IMR-90 (cell line): ENCODE data around the gene PLCD1. TPM values are rescaled to one million over a fixed set of nuclear protein-coding genes. Genes with fewer than 3 reads are reported as not detected.

ENCODE experiments used
- ATAC-seq: fragments of 200-7000 bp; cut with Tn5 transposase; 2 replicates; pipeline ENCODE4 v1.9.1; 2020; ENCODE audit warnings: low read depth, mild to moderate bottlenecking, moderate library complexity
- BruUV-seq: library from RNA; stranded (reverse); fragments of 400-500 nt; replicated peaks from 2 replicates; lab custom pipeline; 2021; lab: Mats Ljungman, UMichigan
- CTCF ChIA-PET: fragments of 300-600 bp; formaldehyde crosslinking; extraction: SDS; loops from one replicate; lab custom pipeline; 2021; ENCODE audit warnings: antibody characterized with exemption; lab: Yijun Ruan, JAX
- POLR2A ChIA-PET: fragments of 300-600 bp; sonication (Branson Sonifier 250); formaldehyde crosslinking; loops from one replicate; lab custom pipeline; 2022; ENCODE audit warnings: antibody characterized with exemption; ENCODE audit not compliant: unreplicated experiment; lab: Charles Lee
- DNase-seq: peaks from one replicate; pipeline ENCODE4 v3.0.0; 2013
- H2AFZ ChIP-seq: replicated peaks from 2 replicates; pipeline ENCODE3; 2013; ENCODE audit warnings: low read length, mild to moderate bottlenecking; ENCODE audit not compliant: poor library complexity
- H2AK5ac ChIP-seq: 2 replicates; pipeline ENCODE4 v1.6.1; 2013; ENCODE audit warnings: low read depth, low read length, inconsistent platforms
- H2AK9ac ChIP-seq: replicated peaks from 2 replicates; pipeline ENCODE3; 2013; ENCODE audit warnings: mild to moderate bottlenecking, low read depth, low read length, moderate library complexity; ENCODE audit not compliant: poor library complexity
- H2BK120ac ChIP-seq: 2 replicates; pipeline ENCODE4 v1.6.1; 2013; ENCODE audit warnings: low read depth, low read length, inconsistent platforms
- H2BK15ac ChIP-seq: 3 replicates; pipeline ENCODE4 v1.6.1; 2013; ENCODE audit warnings: low read depth, low read length, inconsistent platforms
- H2BK20ac ChIP-seq: 2 replicates; pipeline ENCODE4 v1.6.1; 2013; ENCODE audit warnings: low read depth, mild to moderate bottlenecking, inconsistent platforms, low read length, moderate library complexity
- H2BK5ac ChIP-seq: 2 replicates; pipeline ENCODE4 v1.6.1; 2013; ENCODE audit warnings: mild to moderate bottlenecking, low read depth, low read length, inconsistent platforms; ENCODE audit not compliant: poor library complexity, severe bottlenecking
- H3K14ac ChIP-seq: replicated peaks from 2 replicates; pipeline ENCODE4 v1.6.1; 2013; ENCODE audit warnings: low read depth, low read length, inconsistent platforms
- H3K18ac ChIP-seq: 2 replicates; pipeline ENCODE4 v1.6.1; 2013; ENCODE audit warnings: low read depth, low read length, control low read depth
- H3K23ac ChIP-seq: 2 replicates; pipeline ENCODE4 v1.6.1; 2013; ENCODE audit warnings: low read depth, low read length, inconsistent platforms
- H3K27ac ChIP-seq: 2 replicates; pipeline ENCODE4 v1.5.1; 2013; ENCODE audit warnings: mild to moderate bottlenecking, control low read depth, low read length; ENCODE audit not compliant: insufficient read depth
- H3K27me3 ChIP-seq: 2 replicates; pipeline ENCODE4 v1.6.1; 2013; ENCODE audit warnings: low read length; ENCODE audit not compliant: control insufficient read depth, insufficient read depth
- H3K36me3 ChIP-seq: 2 replicates; pipeline ENCODE4 v1.6.1; 2013; ENCODE audit warnings: low read length, mixed read lengths; ENCODE audit not compliant: control insufficient read depth, insufficient read depth
- H3K4ac ChIP-seq: 2 replicates; pipeline ENCODE4 v1.6.1; 2013; ENCODE audit warnings: low read depth, low read length, inconsistent platforms
- H3K4me1 ChIP-seq: 2 replicates; pipeline ENCODE4 v1.6.1; 2013; ENCODE audit warnings: low read length, mixed read lengths; ENCODE audit not compliant: control insufficient read depth, insufficient read depth
- H3K4me2 ChIP-seq: 2 replicates; pipeline ENCODE4 v1.6.1; 2013; ENCODE audit warnings: low read depth, mild to moderate bottlenecking, control low read depth, low read length, moderate library complexity
- H3K4me3 ChIP-seq: 2 replicates; pipeline ENCODE4 v1.5.1; 2013; ENCODE audit warnings: low read depth, mild to moderate bottlenecking, control low read depth, low read length, moderate library complexity; ENCODE audit not compliant: insufficient read depth
- H3K56ac ChIP-seq: 2 replicates; pipeline ENCODE4 v1.6.1; 2013; ENCODE audit warnings: low read length, inconsistent platforms; ENCODE audit not compliant: insufficient read depth; ENCODE audit errors: extremely low read depth
- H3K79me1 ChIP-seq, 2 experiments: 2 replicates each; pipeline ENCODE4 v1.6.1; 2013; ENCODE audit warnings: low read length in 2 of 2, inconsistent platforms in 1 of 2, low read depth in 1 of 2
- H3K9ac ChIP-seq: 2 replicates; pipeline ENCODE4 v1.6.1; 2013; ENCODE audit warnings: low read depth, low read length, control low read depth
- H3K9me1 ChIP-seq: 2 replicates; pipeline ENCODE4 v1.6.1; 2013; ENCODE audit warnings: low read length, inconsistent platforms; ENCODE audit not compliant: insufficient read depth
- H3K9me3 ChIP-seq: 2 replicates; pipeline ENCODE4 v1.6.1; 2013; ENCODE audit warnings: low read length; ENCODE audit not compliant: control insufficient read depth, insufficient read depth
- H4K20me1 ChIP-seq: 2 replicates; pipeline ENCODE4 v1.6.1; 2013; ENCODE audit warnings: low read length, inconsistent platforms; ENCODE audit not compliant: insufficient read depth
- H4K5ac ChIP-seq: 2 replicates; pipeline ENCODE4 v1.6.1; 2013; ENCODE audit warnings: mild to moderate bottlenecking, low read depth, low read length, control low read depth
- H4K8ac ChIP-seq, 2 experiments: 2 replicates each; pipeline ENCODE4 v1.6.1; 2013; ENCODE audit warnings: low read depth in 2 of 2, low read length in 2 of 2, control low read depth in 1 of 2, inconsistent platforms in 1 of 2
- H4K91ac ChIP-seq: 2 replicates; pipeline ENCODE4 v1.6.1; 2013; ENCODE audit warnings: low read depth, low read length, inconsistent platforms; ENCODE audit not compliant: insufficient read depth
- BHLHE40 ChIP-seq: fragments of 150-350 bp; IDR thresholded peaks from 2 replicates; pipeline ENCODE4 v1.6.1; 2016; ENCODE audit warnings: mild to moderate bottlenecking, low read depth, low read length
- FOS ChIP-seq: fragments of 150-350 bp; IDR thresholded peaks from 2 replicates; pipeline ENCODE4 v1.6.1; 2016; ENCODE audit warnings: low read depth, low read length
- MAFK ChIP-seq: IDR thresholded peaks from 2 replicates; pipeline ENCODE4 v1.6.1; 2012; ENCODE audit warnings: low read depth, low read length, improper control_type of control experiment
- MAZ ChIP-seq: IDR thresholded peaks from 2 replicates; pipeline ENCODE4 v1.6.1; 2012; ENCODE audit warnings: low read depth, mild to moderate bottlenecking, low read length, improper control_type of control experiment, moderate library complexity, borderline replicate concordance
- MXI1 ChIP-seq: IDR thresholded peaks from 2 replicates; pipeline ENCODE4 v1.6.1; 2012; ENCODE audit warnings: low read depth, mild to moderate bottlenecking, low read length, moderate library complexity, borderline replicate concordance
- POLR2A ChIP-seq: IDR thresholded peaks from 2 replicates; pipeline ENCODE4 v1.6.1; 2012; ENCODE audit warnings: mild to moderate bottlenecking, low read depth, low read length
- RAD21 ChIP-seq: IDR thresholded peaks from 2 replicates; pipeline ENCODE4 v1.6.1; 2012; ENCODE audit warnings: low read length, improper control_type of control experiment
- USF2 ChIP-seq: fragments of 150-350 bp; IDR thresholded peaks from 2 replicates; pipeline ENCODE4 v1.6.1; 2017; ENCODE audit warnings: mild to moderate bottlenecking, antibody characterized with exemption, low read length, low read depth
- WGBS, 2 experiments: methylation state at CpG; one replicate each; pipeline versions ENCODE4 v1.1.5 to v1.1.7; 2013; ENCODE audit warnings: missing lambda C conversion rate in 2 of 2; ENCODE audit not compliant: insufficient read length in 1 of 2; ENCODE audit errors: extremely low coverage in 2 of 2; 5-methylcytosine and 5-hydroxymethylcytosine counted together
- dilution Hi-C: fragments of 300-500 bp; cut with HindIII; formaldehyde crosslinking; loops from one replicate; pipeline ENCODE4 v1.14.3; 2018; ENCODE audit warnings: low sequenced_read_pairs; ENCODE audit not compliant: unreplicated experiment
- in situ Hi-C: fragments of 300-500 bp; cut with MboI; formaldehyde crosslinking; loops from 3 replicates; pipeline ENCODE4 v1.14.3; 2019; ENCODE audit warnings: low sequenced_read_pairs, inconsistent platforms, mixed read lengths
- intact Hi-C: fragments of 100-400 bp; cut with micrococcal nuclease; formaldehyde crosslinking; loops from 2 replicates; pipeline ENCODE4 v1.10.0; 2022
- polyA plus RNA-seq, 3 experiments: library from polyadenylated mRNA; depleted of rRNA; stranded (reverse); fragments of >200 nt; gene quantifications; 2 replicates each; pipeline ENCODE4 v1.2.3, GENCODE V29; 2012; ENCODE audit warnings: low replicate concordance in 1 of 3
- total RNA-seq: library from RNA; depleted of rRNA; stranded (reverse); fragments of >200 nt; gene quantifications from 2 replicates; pipeline ENCODE4 v1.2.3, GENCODE V29; 2012

The PLCD1 gene
- total and polyA plus RNA-seq, 2 of the 4 experiments (the other 2 are of a cell fraction): 14.9 to 16.3 TPM

GRCh38 chr3:38040401-38040800 is 11.0 kb upstream of the PLCD1 start:
- Histone ChIP-seq H3K4me1 (peaks cover 4% of the 10 kb centered on the region), H3K9me1 (peaks cover 5% of the 10 kb centered on the region; the same call in 1 of the 2 replicates), H3K27ac (no peak overlapping the region), H2BK20ac (no peak overlapping the region), H3K79me1 (no peaks in the 10 kb centered on the region), H2AFZ (no peak overlapping the region), H3K9ac (no peak overlapping the region), H2BK15ac (no peak overlapping the region), H2BK5ac (no peak overlapping the region), H3K14ac (no peak overlapping the region), H3K36me3 (no peaks in the 10 kb centered on the region), H2AK9ac (no peak overlapping the region), H3K23ac (no peak overlapping the region), H3K18ac (no peak overlapping the region), H2BK120ac (no peak overlapping the region), H3K56ac (no peak overlapping the region), H2AK5ac (no peak overlapping the region), H3K27me3 (peaks cover 14% of the 10 kb centered on the region), H4K20me1 (no peaks in the 10 kb centered on the region), H4K5ac (no peak overlapping the region), H3K4me2 (no peak overlapping the region), H3K4ac (no peak overlapping the region), H3K4me3 (no peak overlapping the region), H4K91ac (no peak overlapping the region), H4K8ac (no peak overlapping the region), H3K9me3 (no peaks in the 10 kb centered on the region)
- no CpG with 5 or more reads among the region's 5 CpGs for WGBS, 2 experiments
- DNase-seq (no peak), ATAC-seq (no peak)
- dilution Hi-C loops (no loop called here), intact Hi-C loops (no loop called here), in situ Hi-C loops (no loop called here)
- ChIA-PET POLR2A (no interaction called here), CTCF (interaction anchor here (1.5 kb wide), 1 partner anchor 37 kb away, joined by 3 read pairs; no protein-coding TSS in a partner anchor)
- TF ChIP-seq USF2: no peak
- TF ChIP-seq POLR2A: no peak
- TF ChIP-seq MAZ: no peak
- no peak for TF ChIP-seq FOS
- no peak for TF ChIP-seq MAFK
- TF ChIP-seq RAD21: no peak
- TF ChIP-seq BHLHE40: no peak
- TF ChIP-seq MXI1: no peak
- no TSS peak for BruUV-seq
